ENCODE data around the gene TGM6. TPM values are rescaled to one million over a fixed set of nuclear protein-coding genes. Genes with fewer than 3 reads are reported as not detected.

The TGM6 gene
- total and polyA plus RNA-seq, 4 donors: not detected

DNA sequence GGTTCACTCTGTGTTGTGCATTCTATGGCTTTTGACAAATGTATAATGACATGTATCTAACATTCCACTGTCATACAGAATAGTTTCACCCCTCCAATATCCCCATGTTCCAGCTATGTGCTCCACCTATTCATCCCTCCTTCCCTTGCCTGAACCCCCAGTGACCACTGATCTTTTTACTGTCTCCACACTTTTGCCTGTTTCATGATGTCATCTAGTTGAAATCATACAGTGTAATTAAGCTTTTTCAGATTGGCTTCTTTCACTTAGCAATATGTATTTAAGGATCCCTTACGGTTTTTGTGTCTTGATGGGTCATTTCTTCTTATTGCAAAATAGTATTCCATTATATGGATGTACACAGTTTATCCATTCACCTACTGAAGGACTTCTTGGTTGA lies 39.8 kb downstream of the TGM6 start:
- Histone ChIP-seq H3K9ac (ENCODE audit: insufficient read depth in 1 of 2, low read length in 2 of 2) (no peak overlapping the region), H3K9me3 (ENCODE audit: control insufficient read depth in 4 of 4, insufficient read depth in 3 of 4, low read length in 3 of 4) (peaks cover 0 to 4% (median 0%) of the 10 kb centered on the region in 4 donors), H3K27ac (ENCODE audit: low read depth in 1 of 2, low read length in 1 of 2) (no peak overlapping the region), H3K36me3 (ENCODE audit: control insufficient read depth in 4 of 4, insufficient read depth in 4 of 4, low read length in 4 of 4) (no peaks in the 10 kb centered on the region), H3K27me3 (ENCODE audit: control insufficient read depth in 3 of 3, insufficient read depth in 3 of 3, low read length in 2 of 3) (no peaks in the 10 kb centered on the region), H3K4me3 (no peak overlapping the region), H3K4me1 (ENCODE audit: control insufficient read depth in 5 of 5, insufficient read depth in 5 of 5, low read length in 5 of 5) (no peaks in the 10 kb centered on the region)
- no peak for DNase-seq
- TF ChIP-seq, protein P1, sequence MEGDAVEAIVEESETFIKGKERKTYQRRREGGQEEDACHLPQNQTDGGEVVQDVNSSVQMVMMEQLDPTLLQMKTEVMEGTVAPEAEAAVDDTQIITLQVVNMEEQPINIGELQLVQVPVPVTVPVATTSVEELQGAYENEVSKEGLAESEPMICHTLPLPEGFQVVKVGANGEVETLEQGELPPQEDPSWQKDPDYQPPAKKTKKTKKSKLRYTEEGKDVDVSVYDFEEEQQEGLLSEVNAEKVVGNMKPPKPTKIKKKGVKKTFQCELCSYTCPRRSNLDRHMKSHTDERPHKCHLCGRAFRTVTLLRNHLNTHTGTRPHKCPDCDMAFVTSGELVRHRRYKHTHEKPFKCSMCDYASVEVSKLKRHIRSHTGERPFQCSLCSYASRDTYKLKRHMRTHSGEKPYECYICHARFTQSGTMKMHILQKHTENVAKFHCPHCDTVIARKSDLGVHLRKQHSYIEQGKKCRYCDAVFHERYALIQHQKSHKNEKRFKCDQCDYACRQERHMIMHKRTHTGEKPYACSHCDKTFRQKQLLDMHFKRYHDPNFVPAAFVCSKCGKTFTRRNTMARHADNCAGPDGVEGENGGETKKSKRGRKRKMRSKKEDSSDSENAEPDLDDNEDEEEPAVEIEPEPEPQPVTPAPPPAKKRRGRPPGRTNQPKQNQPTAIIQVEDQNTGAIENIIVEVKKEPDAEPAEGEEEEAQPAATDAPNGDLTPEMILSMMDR (IDR thresholded peaks at IDR 0.05; ENCODE audit: control extremely low read depth, extremely low read depth): no peak
- WGBS, 2 donors: 78 to 86% methylated on average over 1 of the region's 1 CpG
- ATAC-seq (ENCODE audit: insufficient read depth, low FRiP score): no peak

DNA sequence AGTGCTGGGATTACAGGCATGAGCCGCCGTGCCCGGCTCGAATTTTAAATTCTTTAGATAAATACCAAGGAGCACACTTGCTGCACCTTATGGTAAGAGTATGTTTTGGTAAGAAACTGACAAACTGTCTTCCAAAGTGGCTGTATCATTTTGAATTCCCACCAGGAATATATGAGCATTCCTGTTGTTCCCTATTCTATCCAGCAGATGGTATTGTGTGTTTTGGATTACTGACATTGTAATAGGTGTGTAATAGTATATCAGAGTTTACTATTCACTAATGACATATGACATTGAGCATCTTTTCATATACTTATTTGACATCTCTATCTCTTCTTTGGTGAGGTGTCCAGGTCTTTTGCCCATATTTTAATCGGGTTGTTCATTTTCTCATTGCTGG lies 40.5 kb downstream of the TGM6 start:
- Histone ChIP-seq H3K4me1 (ENCODE audit: control insufficient read depth in 5 of 5, insufficient read depth in 5 of 5, low read length in 5 of 5) (no peaks in the 10 kb centered on the region), H3K27me3 (ENCODE audit: control insufficient read depth in 3 of 3, insufficient read depth in 3 of 3, low read length in 2 of 3) (no peaks in the 10 kb centered on the region), H3K4me3 (no peak overlapping the region), H3K9ac (ENCODE audit: insufficient read depth in 1 of 2, low read length in 2 of 2) (no peak overlapping the region), H3K27ac (ENCODE audit: low read depth in 1 of 2, low read length in 1 of 2) (no peak overlapping the region), H3K36me3 (ENCODE audit: control insufficient read depth in 4 of 4, insufficient read depth in 4 of 4, low read length in 4 of 4) (no peaks in the 10 kb centered on the region), H3K9me3 (ENCODE audit: control insufficient read depth in 4 of 4, insufficient read depth in 3 of 4, low read length in 3 of 4) (peaks cover 0 to 4% (median 0%) of the 10 kb centered on the region in 4 donors)
- TF ChIP-seq, protein P1 (IDR thresholded peaks at IDR 0.05; ENCODE audit: control extremely low read depth, extremely low read depth): no peak
- 84 to 85% methylated on average over 5 of the region's 5 CpGs for WGBS, 2 donors
- no peak for ATAC-seq (ENCODE audit: insufficient read depth, low FRiP score)
- DNase-seq: no peak

DNA sequence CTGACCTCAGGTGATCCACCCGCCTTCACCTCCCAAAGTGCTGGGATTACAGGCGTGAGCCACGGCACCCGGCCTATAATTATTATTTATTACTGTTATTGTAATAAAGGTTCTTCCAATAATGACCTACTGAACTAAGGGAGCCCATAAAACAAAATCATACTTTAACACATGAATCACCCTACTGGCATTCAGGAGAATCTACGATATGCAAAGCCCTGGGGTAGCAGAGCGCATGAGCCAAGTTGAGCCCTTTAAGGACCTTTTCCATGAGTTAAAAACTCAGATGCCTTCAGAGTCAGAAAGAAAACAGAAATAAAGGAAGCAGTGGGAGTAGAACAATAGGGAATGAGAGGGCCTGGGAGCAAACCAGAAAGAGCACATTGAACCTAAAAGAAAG lies 48.4 kb downstream of the TGM6 start:
- 87 to 91% methylated on average over 6 of the region's 6 CpGs for WGBS, 2 donors

More for the DNA sequence above, 48.4 kb downstream of the TGM6 start:
- Histone ChIP-seq H3K36me3 (ENCODE audit: control insufficient read depth in 4 of 4, insufficient read depth in 4 of 4, low read length in 4 of 4) (no peaks in the 10 kb centered on the region), H3K27me3 (ENCODE audit: control insufficient read depth in 3 of 3, insufficient read depth in 3 of 3, low read length in 2 of 3) (no peaks in the 10 kb centered on the region), H3K9me3 (ENCODE audit: control insufficient read depth in 4 of 4, insufficient read depth in 3 of 4, low read length in 3 of 4) (peaks cover 0 to 3% (median 0%) of the 10 kb centered on the region in 4 donors), H3K9ac (ENCODE audit: insufficient read depth in 1 of 2, low read length in 2 of 2) (no peak overlapping the region), H3K4me3 (no peak overlapping the region), H3K27ac (ENCODE audit: low read depth in 1 of 2, low read length in 1 of 2) (no peak overlapping the region), H3K4me1 (ENCODE audit: control insufficient read depth in 5 of 5, insufficient read depth in 5 of 5, low read length in 5 of 5) (no peaks in the 10 kb centered on the region)
- DNase-seq (no peak), ATAC-seq (ENCODE audit: insufficient read depth, low FRiP score) (no peak)
- TF ChIP-seq, protein P1 (IDR thresholded peaks at IDR 0.05; ENCODE audit: control extremely low read depth, extremely low read depth): no peak
